OCI-M2 (cell line): ENCODE results near the gene EIF4EBP3.

Source experiments
- DNase-seq: peaks from one replicate; lab custom pipeline; 2025; ENCODE audit not compliant: unreplicated experiment; lab: John Stamatoyannopoulos, UW

The EIF4EBP3 gene

DNA sequence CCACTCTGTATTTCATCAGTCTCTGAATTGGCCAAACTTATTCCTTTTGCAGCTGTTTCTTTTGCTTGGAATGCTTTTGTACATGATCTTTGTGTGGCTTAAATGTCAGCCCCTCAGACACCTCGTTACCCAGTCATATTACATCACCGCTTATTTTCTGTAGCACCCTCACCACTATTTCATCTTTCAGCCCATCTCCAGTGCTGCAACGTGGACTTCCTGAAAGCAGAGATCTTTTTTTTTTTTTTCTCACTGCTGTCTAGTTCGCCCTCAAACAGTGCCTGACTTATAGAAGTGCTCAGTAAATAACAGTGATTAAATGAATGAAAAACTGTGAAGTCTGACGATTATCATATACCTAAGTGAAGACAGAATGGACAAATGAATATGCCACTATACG lies 9.0 kb downstream of the EIF4EBP3 start:
- no peak for DNase-seq

DNA sequence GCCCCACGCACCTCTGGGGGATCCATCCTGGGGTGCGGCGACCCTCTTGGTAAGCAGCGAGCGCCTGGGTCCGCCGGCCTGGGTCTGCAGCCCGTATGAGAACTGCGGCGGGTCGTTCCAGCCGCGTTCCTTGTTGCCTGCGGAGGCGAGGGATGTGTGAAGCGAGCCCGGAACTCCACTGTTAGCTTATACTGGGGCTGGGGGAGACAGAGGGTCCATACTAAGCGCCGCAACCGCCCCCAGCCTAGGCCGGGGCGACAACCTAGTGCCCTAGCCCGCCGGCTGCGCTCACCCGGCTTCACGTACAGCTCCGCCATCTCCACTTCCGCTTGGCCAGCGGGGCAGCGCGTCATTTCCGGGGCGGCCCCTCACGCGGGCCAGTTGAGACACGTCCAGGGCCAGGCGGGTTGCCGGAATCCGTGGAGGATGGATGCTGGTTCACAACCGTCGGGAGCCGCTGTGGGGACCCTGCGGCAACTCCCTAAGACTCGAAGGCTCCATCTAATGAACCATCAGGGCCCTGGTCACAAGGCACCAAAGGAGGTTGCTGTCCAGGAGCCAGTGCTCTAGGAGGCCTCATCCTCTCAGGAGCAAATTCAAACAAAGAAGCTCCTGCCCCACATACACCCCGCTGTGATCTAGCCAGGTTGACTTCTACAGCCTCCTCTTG lies 9.8 kb downstream of the EIF4EBP3 start, which contains the start of gene SRA1:
Gene SRA1, minus strand, starts transcription at position 338 of the 670 bp plus-strand sequence. Its CDS starts 21 bp downstream, at position 317.
- DNase-seq: peak; percentile 35

DNA sequence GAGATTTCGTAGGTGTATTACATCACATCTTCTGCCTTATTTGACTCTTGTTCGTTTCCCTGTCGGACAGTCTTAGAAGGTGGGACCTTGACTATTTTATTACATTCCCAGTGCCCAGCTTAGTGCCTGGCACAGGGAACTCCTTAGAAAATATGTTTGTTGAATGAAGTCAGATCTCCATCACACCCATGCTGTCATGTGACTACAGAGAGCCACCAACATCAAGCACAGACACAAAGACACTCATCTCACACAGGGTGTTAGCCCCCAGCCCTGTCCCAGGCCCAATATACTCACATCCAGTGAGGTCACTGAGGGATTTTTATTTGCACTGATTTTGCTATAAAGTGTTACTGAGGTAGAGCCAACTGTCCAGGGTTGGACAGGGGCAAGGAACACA lies 10.5 kb downstream of the EIF4EBP3 start:
- no peak for DNase-seq

DNA sequence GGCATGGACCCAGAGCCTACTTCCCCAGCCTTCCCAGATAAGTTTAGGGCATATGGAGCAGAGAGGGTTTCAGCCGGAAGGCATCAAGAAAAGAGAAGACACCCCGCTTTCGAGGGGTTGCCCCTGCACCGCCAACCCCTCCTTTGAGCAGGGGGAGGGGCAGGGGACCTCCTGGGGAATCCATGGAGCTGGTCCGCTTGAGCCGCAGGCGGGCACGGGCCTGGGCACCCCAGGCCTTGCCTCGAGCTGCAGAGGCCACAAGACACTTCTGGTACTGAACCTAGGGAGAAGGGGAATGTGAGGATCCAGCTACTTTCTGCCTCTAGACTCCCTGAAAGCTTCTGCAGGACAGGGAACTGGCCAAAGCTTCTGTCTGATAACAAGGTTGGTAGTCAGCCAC lies 11.1 kb downstream of the EIF4EBP3 start:
- DNase-seq: no peak

DNA sequence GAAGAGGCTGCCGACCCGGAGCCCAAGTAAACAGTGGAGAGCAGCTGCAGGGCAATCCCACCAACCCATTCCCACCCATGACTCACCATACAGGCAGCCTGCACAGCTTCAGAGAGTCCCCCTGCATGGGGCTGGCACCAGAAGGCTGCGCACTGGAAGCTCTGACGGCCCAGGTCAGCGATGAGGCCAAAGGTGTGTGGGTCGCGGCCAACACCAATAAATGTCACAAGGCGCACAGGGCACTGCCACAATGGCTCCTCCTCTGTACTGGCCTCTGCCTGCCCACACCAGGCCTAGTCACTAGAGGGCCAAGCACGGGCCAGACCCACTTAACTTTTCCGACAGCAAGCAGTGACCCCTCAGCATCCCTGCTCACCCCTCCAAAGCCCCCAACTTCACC lies 12.8 kb downstream of the EIF4EBP3 start:
- no peak for DNase-seq

DNA sequence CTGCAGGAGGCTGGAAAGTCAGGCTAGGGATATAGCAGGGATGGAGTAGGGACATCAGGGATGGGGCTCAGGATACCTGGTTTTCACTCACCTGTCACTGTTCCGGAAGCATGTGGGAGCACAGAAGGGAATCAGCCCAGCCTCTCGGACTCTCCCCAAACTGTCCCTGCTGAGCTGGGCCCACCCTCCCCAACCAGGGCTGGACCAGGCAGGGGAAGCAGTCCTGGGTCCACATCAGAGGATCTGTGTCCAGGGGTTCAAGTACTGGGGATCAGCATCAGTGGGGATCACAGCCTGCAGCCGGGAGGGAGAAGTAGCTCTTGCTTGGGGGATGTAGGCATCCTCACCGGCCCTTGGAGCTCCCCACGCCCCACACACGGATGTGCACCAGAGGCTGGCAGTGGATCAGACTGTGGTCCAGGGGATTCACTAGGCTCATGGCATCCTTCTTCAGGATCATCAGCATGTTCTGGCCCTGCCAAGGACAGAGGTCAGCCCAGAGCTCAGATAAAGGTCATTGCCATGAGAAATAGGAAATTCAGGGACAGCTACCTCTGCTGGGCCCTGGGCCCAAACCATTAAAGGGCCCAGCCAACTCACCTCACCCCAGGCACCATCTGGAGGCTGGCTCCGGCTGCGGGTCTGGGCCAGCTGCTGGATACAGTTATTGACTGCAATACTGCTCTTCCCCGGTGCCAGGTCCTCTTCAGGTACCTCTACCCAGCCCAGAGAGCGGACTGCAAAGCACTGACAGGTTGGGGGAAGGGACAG lies 14.5 kb downstream of the EIF4EBP3 start:
- no peak for DNase-seq

DNA sequence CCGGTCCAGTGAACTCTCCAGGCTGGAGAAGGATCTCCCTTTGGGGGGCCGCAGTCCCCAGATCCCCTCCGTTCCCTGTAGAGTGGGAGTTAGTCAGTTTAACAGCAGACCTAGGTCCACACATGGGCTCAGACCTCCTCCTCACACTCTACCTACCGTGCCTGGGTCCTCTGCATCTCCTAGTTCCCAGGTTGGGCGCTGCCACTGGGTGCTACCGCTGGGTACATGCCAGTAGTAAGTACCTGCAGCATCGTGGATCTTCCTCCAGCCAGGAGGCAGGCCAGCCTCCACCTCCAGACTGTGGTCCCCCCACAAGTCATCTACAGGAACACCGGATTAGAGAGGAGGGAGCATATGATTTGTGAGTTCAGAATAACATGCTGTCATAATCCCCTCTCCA lies 16.1 kb downstream of the EIF4EBP3 start:
- no peak for DNase-seq

DNA sequence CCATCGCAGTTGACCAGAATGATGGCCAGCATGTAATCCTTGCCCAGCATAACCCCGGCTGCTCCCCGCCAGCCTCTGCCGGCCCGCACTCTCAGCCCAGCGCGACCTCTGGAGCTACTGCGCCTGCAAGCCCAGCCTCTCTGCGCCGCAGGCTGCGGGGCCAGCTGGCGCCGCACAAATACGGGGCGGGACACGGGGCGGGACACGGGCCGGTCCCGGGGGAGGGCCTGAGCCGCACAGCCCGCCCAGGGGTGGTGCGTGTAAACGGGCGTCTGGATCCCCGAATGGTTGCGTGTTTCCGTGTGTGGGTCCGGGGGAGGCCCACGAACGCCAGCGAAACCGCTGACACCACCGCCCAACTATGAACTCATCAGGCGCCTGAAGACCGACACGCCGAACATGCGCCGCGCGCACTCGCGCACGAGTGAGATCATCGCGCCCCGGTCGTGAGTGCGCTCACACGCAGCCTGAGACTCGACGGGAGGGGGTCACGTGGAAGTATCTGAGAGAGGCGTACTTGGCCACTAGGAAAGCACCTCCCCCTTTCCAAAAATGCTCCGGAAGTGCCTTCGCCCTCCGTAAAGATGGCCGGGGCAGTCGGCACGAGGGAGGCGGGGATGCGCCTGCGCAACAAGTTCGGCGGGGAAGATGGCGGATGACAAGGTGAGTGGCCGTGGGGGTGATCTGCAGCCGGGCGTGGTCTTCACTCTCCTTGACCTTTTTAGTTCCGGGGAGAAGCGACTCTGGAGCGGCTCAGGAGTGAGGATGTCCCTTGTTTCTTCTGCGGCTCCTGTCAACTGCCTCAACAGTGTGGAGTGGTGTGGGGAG lies 16.9 kb downstream of the EIF4EBP3 start, which contains the start of the genes APBB3 and SLC35A4:
Gene APBB3, minus strand, starts transcription at position 403 of the 828 bp plus-strand sequence. Its CDS starts 353 bp downstream, at position 50.
Gene SLC35A4, plus strand, starts transcription at position 633 of the 828 bp plus-strand sequence. CDS start 2,342 bp downstream, outside the sequence.
- DNase-seq: peak; percentile 25

DNA sequence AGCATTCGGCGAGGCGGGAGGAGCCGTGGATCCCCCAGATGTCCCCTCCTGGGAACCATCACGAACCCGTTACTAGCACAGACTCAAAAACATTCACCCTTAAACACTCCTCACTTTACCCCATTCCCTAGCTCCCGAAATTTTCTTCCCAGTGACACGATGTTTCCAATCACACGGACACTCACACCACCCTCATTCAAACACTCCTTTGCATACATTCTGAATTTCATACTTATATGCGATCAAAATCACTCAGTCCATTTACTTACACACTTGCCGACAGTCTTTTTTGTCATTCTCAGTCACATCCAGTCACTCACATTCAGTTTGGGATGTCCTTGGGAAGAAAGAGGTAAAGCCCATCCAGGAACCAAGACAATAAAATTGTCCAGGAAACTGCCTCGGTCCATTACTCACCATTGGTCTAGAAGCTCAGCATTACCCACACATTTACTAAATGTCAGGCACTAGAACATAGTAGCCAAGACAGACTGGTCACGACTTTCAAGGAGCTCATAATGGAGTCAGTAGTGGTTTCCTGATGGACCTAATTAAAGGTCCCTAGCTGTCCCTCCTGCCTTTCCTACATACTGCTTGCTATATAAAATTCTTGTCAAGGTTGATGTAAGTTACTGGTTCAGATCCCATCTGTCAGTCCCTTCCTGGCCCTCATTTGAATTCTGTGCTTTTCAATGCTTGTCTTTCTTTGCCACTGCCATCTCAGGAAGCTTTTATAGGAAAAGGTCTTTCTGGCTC lies 17.7 kb downstream of the EIF4EBP3 start:
- no peak for DNase-seq

DNA sequence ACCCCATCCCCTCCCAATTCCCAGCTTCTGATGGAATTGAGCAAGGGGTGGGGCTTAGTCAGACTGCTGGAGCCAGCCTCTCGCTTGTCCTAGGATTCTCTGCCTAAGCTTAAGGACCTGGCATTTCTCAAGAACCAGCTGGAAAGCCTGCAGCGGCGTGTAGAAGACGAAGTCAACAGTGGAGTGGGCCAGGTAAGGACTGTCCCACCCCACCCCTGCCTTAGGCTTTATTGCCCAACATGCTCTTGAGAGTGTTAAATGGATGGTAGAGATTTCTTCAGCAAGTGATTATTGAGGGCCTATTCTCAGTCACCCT lies 18.3 kb downstream of the EIF4EBP3 start:
- DNase-seq: no peak

DNA sequence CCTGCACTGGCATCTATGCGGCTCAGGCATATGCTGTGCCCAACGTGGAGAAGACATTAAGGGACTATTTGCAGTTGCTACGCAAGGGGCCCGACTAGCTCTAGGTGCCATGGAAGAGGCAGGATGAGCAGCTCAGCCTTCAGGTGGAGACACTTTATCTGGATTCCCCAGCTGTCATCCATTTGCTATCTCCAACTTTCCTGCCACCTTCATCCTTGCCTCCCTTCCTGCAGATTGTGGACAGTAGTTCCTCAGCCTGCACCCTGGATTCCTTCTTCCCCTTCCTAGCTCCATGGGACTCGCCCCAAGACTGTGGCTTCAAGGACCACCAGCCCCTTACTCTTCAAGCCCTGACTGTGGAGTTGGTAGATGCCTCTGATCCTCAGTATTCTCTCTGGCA lies 19.2 kb downstream of the EIF4EBP3 start:
- no peak for DNase-seq

DNA sequence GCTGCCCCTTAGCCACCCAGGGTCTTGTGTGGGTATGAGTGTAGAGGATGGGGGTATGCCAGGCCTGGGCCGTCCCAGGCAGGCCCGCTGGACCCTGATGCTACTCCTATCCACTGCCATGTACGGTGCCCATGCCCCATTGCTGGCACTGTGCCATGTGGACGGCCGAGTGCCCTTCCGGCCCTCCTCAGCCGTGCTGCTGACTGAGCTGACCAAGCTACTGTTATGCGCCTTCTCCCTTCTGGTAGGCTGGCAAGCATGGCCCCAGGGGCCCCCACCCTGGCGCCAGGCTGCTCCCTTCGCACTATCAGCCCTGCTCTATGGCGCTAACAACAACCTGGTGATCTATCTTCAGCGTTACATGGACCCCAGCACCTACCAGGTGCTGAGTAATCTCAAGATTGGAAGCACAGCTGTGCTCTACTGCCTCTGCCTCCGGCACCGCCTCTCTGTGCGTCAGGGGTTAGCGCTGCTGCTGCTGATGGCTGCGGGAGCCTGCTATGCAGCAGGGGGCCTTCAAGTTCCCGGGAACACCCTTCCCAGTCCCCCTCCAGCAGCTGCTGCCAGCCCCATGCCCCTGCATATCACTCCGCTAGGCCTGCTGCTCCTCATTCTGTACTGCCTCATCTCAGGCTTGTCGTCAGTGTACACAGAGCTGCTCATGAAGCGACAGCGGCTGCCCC lies 19.8 kb downstream of the EIF4EBP3 start:
- no peak for DNase-seq

DNA sequence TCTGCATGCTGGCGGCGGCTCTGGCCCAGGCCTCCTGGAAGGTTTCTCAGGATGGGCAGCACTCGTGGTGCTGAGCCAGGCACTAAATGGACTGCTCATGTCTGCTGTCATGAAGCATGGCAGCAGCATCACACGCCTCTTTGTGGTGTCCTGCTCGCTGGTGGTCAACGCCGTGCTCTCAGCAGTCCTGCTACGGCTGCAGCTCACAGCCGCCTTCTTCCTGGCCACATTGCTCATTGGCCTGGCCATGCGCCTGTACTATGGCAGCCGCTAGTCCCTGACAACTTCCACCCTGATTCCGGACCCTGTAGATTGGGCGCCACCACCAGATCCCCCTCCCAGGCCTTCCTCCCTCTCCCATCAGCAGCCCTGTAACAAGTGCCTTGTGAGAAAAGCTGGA lies 20.4 kb downstream of the EIF4EBP3 start:
- DNase-seq: no peak

DNA sequence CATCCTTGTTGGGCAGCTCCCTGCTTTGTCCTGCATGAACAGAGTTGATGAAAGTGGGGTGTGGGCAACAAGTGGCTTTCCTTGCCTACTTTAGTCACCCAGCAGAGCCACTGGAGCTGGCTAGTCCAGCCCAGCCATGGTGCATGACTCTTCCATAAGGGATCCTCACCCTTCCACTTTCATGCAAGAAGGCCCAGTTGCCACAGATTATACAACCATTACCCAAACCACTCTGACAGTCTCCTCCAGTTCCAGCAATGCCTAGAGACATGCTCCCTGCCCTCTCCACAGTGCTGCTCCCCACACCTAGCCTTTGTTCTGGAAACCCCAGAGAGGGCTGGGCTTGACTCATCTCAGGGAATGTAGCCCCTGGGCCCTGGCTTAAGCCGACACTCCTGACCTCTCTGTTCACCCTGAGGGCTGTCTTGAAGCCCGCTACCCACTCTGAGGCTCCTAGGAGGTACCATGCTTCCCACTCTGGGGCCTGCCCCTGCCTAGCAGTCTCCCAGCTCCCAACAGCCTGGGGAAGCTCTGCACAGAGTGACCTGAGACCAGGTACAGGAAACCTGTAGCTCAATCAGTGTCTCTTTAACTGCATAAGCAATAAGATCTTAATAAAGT lies 21.1 kb downstream of the EIF4EBP3 start:
- DNase-seq: no peak

DNA sequence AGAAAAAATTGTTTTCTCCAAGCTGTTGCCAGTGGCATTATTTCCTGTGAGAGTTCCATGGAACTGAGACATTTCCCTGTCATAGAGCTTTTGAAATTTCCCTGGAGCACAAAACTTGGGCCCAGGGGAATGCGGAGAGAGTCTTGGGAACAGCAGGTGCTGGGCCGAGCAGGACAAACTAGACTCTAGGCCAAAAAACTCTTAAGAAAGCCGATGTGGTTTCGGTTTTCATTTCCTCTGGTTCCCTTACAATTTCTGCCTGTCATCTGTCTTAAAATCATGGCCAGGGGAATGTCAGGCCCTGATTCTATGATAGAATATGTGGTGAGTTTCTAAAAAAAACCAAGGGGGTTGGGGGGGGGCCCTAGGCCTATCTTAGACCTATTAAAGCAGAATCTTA lies 21.7 kb downstream of the EIF4EBP3 start:
- no peak for DNase-seq

DNA sequence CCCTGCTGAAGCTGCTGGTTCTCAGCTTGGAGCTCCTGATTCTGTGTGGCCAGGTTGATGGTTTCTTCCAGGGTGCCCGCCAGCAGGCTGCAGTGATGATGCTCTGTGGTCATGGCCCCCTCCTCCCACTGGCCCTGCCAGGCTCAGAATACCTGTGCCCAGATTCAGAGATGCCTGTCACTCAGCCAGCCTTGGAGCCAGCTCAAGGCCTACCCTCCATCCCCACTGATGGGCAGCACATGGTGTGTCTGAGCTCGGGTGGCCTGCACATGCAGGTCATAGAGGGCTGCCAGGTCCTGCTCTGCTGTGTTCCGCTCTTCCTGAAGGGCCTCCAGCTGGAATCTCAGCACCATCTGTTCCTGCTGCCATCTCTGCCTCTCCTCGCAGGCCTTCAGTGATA lies 22.6 kb downstream of the EIF4EBP3 start:
- no peak for DNase-seq

DNA sequence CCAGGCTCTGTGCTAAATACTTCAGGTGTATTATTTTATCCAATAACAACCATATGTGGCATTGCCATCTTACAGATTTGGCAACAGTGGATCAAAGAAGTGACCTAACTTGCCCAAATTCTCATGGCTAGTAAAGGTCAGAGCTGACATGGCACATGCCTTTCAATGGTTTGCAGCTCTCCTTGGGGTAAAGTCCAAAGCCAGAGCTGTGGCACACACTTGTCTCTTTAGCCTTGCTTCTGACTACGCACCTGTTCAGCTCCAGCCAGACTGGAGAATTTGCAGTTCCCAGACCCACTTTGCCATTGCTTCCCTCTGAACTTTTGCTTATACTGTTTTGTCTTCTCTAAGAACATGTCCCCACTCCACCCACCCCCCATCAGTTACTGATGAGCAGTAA lies 23.0 kb downstream of the EIF4EBP3 start:
- DNase-seq: no peak

DNA sequence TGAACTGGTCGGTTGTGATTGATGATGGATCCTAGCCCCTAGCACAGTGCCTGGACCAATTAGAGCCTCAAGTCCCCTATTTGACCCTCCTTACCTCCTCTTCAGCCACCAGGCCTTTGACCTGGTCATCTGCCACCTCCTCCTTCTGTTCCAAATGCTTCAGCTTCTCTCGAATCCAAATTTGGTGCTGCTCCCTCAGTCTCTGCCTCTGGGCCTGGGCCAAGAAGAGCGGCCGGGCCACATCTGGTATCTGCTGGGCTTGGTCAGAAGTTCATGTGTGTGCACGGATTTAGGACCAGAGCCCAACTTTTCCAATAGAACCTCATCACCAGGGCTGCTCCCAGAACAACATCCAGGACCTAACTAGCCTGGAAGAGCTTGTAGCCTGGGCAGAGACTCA lies 23.6 kb downstream of the EIF4EBP3 start:
- no peak for DNase-seq

DNA sequence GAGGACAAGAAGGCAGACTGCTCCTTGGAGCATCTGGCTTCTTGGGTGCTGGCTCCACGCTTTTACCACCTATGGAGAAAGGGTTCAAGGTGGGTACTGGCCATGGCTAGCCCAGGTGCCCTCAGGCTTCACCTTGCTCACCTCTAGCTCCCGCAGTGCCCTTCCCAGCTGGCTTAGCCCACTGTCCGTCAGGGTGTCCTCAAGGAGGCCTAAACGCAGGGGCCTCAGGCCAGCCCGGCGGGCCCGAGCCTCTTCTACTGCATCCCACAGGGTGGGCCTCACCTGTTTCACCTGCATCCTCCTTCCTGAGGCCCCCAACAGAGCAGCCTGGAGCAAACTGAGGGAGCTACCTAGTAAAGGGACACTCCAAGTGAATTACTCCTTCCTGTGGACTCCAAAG lies 26.2 kb downstream of the EIF4EBP3 start:
- no peak for DNase-seq

DNA sequence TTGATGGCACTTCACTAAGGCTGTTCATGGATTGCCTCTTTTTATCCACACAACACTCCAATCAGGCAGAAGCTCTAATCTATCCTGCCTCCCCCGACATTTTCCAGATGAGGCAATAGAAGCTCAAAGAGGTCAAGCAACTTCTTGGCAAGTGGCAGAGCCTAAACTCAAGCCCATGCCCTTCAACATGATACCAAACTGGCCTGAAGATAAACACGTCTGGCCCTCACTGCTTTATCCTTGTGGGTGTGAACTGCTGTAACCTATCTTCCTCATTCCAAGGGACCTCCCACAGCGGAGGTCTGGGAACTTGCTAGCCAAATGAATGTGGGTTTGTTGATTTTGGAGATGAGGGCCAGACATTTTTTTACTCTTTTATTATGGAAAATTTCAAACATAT lies 26.7 kb downstream of the EIF4EBP3 start:
- no peak for DNase-seq
